T-helper 17 cell (primary cell): ENCODE results near the gene BRAT1. TPM values are rescaled to one million over a fixed set of nuclear protein-coding genes. Genes with fewer than 3 reads are reported as not detected.

Experiments used
- ATAC-seq: fragments of 150-1000 bp; cut with Tn5 transposase; 2 replicates; pipeline ENCODE4 v1.10.0; 2021; ENCODE audit warnings: mild to moderate bottlenecking, moderate library complexity
- DNase-seq, 3 donors: peaks; one replicate each; pipeline versions ENCODE4 v3.0.0 to v3.0.0-alpha.2; 2020 to 2021
- H3K9me3 ChIP-seq: one replicate; pipeline ENCODE4 v1.7.0; 2013; ENCODE audit warnings: low read length, mild to moderate bottlenecking; ENCODE audit not compliant: control insufficient read depth, poor library complexity, severe bottlenecking
- H3K27ac Mint-ChIP-seq: one replicate; pipeline ENCODE4 v1.8.0; 2022; ENCODE audit warnings: mild to moderate bottlenecking, moderate library complexity, mixed read lengths
- H3K27me3 Mint-ChIP-seq: one replicate; pipeline ENCODE4 v1.8.0; 2022; ENCODE audit warnings: mixed read lengths
- H3K36me3 Mint-ChIP-seq: one replicate; pipeline ENCODE4 v1.8.0; 2022; ENCODE audit warnings: low read depth, mixed read lengths
- H3K4me1 Mint-ChIP-seq: one replicate; pipeline ENCODE4 v1.8.0; 2022; ENCODE audit warnings: mild to moderate bottlenecking, mixed read lengths
- H3K4me3 Mint-ChIP-seq: one replicate; pipeline ENCODE4 v1.8.0; 2022; ENCODE audit warnings: mild to moderate bottlenecking, moderate library complexity, mixed read lengths
- total RNA-seq, 4 donors: library from RNA in 2 of 4; stranded (reverse) in 2 of 4; gene quantifications; one replicate each; pipeline ENCODE4 v1.2.3 and lab custom pipeline; 2022 to 2026

Gene BRAT1
- total RNA-seq, 2 donors from 2014 or later: 19.5 to 20.5 TPM

DNA sequence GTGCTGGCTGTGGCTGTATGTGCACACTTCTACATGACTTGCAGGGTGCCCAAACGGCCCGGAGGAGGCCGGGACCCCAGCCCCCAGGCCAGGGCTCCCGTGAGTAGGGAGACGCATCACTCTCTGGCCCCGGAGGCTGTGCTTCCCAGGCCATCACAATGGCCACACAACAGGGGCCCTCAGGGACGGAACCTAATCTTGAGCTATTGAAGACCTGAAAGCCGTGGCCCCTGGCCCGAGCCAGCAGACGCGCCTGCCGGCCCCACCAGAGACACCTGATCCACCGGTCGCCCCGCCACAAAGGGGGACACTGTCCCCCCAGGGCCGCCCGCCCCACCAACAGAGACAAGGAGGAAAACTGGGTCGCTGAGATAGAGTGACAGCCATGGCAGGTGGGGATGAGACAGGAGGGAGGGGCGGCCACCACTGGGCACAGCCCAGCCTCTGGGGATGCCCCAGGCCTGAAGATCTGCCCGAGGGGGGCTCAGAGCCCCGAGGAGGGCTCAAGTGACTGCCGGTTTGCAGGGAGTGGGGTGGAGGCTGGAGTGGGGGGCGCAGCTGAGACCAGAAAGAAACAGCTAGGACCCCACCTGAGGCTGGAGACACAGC lies 45.9 kb downstream of the BRAT1 start:
- no peak for DNase-seq
- no peak for ATAC-seq
- H3K36me3 Mint-ChIP-seq: no peaks in the 10 kb centered on the region
- peaks cover 42% of the 10 kb centered on the region for H3K4me1 Mint-ChIP-seq
- peak overlapping the region; percentile 87 for H3K4me3 Mint-ChIP-seq
- peak overlapping the region; percentile 93 for H3K27ac Mint-ChIP-seq
- H3K9me3 ChIP-seq: no peaks in the 10 kb centered on the region
- no peaks in the 10 kb centered on the region for H3K27me3 Mint-ChIP-seq

DNA sequence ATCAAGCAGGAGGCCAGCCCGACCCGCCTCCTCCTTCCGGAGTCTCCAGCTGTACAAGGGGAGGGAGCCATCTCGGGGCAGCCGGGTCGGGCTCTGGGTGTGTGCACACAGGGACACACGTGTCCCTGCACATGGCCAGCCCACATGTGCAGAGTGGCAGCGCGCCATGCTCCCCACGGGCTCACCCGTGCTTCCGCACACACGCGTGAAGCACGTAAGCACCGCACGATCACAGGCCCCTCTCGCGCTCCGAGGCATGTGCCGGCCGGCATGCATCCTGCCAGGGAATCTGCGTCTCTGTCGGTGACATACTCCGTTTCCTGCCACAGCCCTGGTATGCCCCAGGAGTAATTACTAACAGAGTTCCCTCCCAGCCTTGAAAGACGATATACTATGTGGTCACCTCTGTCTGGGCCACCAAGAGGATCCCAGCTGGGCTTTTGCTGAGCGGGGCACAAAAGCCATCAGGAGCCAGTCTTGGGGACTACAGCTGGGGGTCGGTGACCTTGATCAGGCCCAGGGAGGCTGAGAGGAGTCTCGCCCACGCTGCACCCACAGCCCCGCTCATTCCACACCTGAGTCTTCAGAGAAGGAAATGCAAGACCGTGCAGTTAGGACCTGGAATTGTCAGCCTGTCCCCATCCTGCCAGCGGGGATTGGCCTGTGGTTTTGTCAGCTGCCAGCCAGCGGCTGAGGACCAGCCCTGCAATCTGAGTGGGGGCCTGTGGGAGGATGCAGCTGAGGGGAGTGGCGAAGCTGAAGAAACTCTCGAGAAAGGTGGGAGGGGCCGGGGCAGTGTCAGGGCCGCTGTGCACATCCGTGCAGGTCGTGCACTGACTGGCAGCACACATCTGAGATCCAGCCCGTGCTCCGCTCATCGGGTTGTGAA lies 46.8 kb downstream of the BRAT1 start:
- peaks cover 45% of the 10 kb centered on the region for H3K4me1 Mint-ChIP-seq
- ATAC-seq (peak; percentile 76), DNase-seq (peak; percentile 62 to 80 (median 63))
- H3K4me3 Mint-ChIP-seq: peak overlapping the region; percentile 87
- H3K27ac Mint-ChIP-seq: peak overlapping the region; percentile 93
- H3K9me3 ChIP-seq: no peaks in the 10 kb centered on the region
- H3K36me3 Mint-ChIP-seq: no peaks in the 10 kb centered on the region
- H3K27me3 Mint-ChIP-seq: no peaks in the 10 kb centered on the region

DNA sequence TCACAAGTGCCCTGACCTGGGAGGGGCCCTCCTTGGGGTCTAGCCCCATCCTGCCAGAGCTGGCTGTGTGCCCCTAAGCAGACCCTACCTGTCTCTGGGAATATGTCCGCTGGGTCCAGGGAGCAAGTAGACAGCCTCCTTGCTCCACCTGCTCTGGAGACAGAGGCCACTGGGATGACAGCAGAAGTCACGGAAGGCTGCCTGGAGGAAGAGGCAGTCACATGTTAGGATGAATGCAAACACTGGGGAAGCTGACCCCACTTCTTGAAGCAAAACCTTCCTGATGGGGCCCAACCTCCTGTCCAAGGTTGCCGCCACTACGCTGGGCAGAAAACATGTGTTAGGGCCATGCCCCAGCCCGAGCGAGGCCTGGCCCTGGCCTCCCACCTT lies 47.4 kb downstream of the BRAT1 start:
- Mint-ChIP-seq H3K4me3 (peak overlapping the region; percentile 87), H3K36me3 (no peaks in the 10 kb centered on the region), H3K27me3 (no peaks in the 10 kb centered on the region), H3K4me1 (peaks cover 39% of the 10 kb centered on the region), H3K27ac (peak overlapping the region; percentile 93)
- DNase-seq (no peak), ATAC-seq (no peak)
- H3K9me3 ChIP-seq: no peaks in the 10 kb centered on the region

DNA sequence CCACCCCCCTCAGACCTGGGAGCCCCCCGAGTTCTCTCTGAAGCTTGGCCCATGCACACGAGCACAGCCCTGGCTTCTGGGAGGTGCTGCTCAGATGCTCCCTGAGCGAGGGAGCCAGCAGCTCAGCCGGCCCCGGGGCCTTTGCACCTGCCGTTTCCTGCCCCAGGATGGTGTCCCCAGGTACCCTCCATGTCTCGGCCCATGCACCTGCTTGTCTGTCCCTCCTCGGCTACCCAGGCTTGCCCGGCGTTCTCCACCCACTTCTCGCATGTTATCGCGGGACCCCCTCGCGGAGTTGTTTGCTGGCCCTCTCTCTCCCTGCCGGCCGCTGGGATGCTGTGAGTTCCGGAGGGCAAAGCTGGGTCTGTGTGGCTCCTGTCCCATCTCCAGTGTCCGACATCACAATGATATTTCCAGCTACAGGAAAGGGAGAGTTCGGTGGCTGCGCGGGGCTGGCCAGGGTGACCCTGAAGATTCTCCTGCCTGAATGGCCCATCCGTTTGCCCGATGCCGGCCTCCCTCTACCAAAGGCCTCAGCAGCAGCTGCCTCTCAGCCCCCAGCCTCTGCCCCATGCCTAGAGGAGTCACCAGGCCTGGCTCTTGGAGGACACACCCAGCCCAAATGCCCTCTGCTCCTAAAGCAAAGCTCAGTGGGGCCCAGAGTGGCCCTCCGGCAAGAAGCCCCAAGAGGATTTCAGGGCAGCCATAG lies 48.0 kb downstream of the BRAT1 start:
- peaks cover 33% of the 10 kb centered on the region for H3K4me1 Mint-ChIP-seq

DNA sequence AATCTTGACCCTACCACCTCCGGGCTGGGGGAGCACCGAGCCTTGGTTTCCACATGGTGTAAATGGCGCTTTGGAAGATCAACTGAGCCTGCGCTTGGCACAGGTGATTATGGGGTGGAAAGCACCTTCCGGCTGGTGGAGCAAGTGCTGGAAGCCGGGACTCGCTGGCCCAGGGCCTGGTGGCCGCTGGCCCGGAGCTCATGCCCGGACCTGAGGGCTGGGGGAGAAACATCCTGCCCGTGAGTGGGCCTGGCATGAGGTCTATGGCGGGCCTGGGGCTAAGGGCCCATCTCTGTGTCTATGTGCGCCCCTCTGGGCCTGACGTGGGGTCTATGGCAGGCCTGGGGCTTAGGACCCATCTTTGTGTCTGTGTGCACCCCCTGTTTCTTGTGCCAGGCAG lies 49.9 kb downstream of the BRAT1 start:
- ATAC-seq (no peak), DNase-seq (peak in 1 of 3 donors; percentile 8)
- no peaks in the 10 kb centered on the region for H3K36me3 Mint-ChIP-seq
- no peaks in the 10 kb centered on the region for H3K9me3 ChIP-seq
- peaks cover 4% of the 10 kb centered on the region for H3K27me3 Mint-ChIP-seq
- peaks cover 25% of the 10 kb centered on the region for H3K4me1 Mint-ChIP-seq
- no peak overlapping the region for H3K27ac Mint-ChIP-seq
- H3K4me3 Mint-ChIP-seq: no peak overlapping the region

More for the DNA sequence above, 48.0 kb downstream of the BRAT1 start:
- H3K9me3 ChIP-seq: no peaks in the 10 kb centered on the region
- H3K27me3 Mint-ChIP-seq: no peaks in the 10 kb centered on the region
- no peak overlapping the region for H3K4me3 Mint-ChIP-seq
- peak overlapping the region; percentile 93 for H3K27ac Mint-ChIP-seq
- ATAC-seq (no peak), DNase-seq (peak in 1 of 3 donors; percentile 6)
- no peaks in the 10 kb centered on the region for H3K36me3 Mint-ChIP-seq

DNA sequence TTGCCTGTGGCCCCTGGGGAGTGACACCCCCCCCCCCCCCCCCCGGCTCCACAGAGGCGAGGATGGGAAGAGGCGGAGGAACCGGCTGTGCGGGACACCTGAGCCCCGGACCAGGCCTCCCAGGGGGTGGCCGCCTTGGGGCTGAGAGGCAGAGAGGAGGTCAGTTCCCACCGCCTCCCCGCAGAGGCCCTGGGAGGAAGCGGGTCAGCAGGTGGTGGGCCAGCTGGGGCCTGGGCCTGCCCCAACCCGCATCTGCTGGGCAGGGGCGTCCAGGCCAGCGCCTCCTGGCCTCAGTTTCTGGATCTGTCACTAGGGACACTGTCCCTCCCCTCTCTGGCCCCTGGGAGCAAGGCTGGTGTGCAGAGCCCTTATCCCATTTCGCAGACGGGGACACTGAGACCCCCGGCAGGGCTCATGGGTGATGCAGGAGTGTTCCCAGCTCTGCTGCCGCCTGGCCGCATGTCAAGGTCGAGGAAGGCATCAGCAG lies 50.4 kb downstream of the BRAT1 start:
- ATAC-seq: no peak
- Mint-ChIP-seq H3K4me1 (peaks cover 21% of the 10 kb centered on the region), H3K36me3 (no peaks in the 10 kb centered on the region), H3K27me3 (peaks cover 4% of the 10 kb centered on the region), H3K27ac (no peak overlapping the region), H3K4me3 (no peak overlapping the region)
- no peaks in the 10 kb centered on the region for H3K9me3 ChIP-seq
- DNase-seq: peak in 1 of 3 donors; percentile 8

DNA sequence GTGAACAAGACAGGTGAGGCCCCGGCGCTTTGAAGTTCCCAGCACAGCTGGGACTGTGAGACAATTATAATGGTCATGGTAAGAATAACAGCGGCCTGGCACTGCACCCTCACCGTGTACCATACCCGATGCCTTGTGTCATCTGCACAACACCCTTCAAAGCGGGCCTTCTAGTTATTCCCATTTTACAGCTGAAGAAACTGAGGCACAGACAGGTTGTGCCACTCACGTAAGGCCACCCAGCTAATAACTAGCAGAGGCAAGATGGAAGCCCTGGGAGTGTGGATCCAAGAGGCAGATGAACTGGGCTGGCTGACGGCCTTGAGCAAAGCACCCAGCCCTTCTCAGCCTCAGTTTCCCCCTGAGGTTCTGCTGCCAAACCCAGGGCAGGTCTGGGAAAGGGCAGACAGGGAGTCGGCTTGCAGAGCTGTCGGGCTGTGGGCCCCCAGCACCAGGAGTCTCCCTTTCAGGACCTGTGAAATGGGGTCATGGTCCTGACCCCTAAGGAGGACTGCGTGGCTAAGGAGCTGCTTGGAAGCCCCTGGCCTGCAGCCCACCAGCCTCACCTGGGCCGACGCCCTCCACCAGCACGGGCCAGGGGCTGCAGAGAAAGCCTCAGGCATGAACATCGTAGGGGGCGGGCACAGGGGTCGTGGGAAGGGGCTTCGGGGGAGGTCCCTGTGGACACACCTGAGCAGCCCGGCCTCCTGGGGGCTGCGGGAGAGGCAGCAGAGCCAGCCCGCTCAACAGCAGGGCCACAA lies 51.0 kb downstream of the BRAT1 start:
- no peak overlapping the region for H3K27ac Mint-ChIP-seq
- H3K36me3 Mint-ChIP-seq: no peaks in the 10 kb centered on the region
- no peak overlapping the region for H3K4me3 Mint-ChIP-seq
- peaks cover 18% of the 10 kb centered on the region for H3K4me1 Mint-ChIP-seq
- DNase-seq (no peak), ATAC-seq (no peak)
- H3K27me3 Mint-ChIP-seq: peaks cover 4% of the 10 kb centered on the region
- no peaks in the 10 kb centered on the region for H3K9me3 ChIP-seq

DNA sequence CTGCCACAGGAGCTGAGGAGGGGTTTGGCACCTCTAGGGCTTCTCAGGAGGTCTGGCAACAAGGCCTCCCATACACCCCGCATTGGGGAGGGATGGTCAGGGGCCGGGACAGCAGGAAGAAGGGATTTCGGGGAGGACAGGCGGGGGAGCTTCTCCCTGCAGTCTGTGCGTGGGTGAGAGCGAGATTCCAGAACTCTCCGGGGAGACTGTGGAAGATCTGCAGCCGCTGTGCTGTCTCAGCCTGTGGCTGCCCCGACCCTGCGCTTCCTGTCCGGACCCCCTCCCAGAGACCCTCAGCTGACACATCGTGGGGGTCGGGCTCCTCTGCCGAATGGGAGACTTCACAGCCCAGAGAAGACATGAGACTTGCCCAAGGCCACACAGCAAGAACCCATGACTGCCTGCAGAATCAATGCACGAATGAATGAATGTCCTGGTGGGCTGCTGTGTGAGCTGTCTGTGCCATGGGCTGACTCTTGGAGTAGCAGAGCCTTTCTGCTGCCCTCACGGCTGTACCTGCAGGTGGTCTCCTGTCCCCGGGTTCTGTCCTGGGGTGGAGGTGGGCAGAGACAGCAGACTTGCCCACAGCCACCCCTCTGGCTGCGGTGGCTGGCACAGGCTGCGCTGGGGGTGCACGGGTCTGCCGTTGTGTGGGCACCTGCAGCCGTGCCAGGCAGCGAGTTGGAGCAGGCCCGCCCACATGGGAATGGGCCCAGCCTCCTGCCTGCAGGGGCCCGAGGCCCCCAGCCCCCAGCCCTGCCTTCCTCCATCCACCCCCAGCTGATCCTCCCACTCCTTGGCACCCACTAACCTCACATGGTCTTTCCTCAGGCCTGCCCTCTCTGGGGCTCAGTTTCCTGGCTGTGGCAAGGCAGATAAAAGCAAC lies 52.0 kb downstream of the BRAT1 start:
- Mint-ChIP-seq H3K27ac (no peak overlapping the region), H3K4me3 (no peak overlapping the region), H3K4me1 (peaks cover 8% of the 10 kb centered on the region), H3K27me3 (peaks cover 4% of the 10 kb centered on the region), H3K36me3 (no peaks in the 10 kb centered on the region)
- no peaks in the 10 kb centered on the region for H3K9me3 ChIP-seq
- DNase-seq (no peak), ATAC-seq (no peak)

DNA sequence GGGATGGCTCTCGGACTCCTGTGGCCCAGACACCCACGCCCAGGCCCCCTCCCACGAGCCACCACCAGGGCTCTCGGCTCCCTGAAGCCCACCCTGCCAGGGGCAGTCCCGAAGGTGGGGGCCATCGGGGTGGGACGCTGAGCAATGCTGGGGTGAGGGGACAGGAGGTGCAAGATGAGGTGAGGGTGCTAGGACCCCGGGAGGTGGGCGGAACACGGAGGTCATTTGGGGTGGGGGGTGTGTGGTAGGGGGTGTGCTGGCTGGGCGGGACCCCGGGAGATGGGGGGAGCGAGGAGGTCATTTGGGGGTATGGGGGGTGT lies 52.7 kb downstream of the BRAT1 start:
- no peaks in the 10 kb centered on the region for H3K9me3 ChIP-seq
- ATAC-seq (no peak), DNase-seq (no peak)
- Mint-ChIP-seq H3K4me3 (no peak overlapping the region), H3K27me3 (peaks cover 5% of the 10 kb centered on the region), H3K4me1 (peaks cover 5% of the 10 kb centered on the region), H3K36me3 (no peaks in the 10 kb centered on the region), H3K27ac (no peak overlapping the region)

DNA sequence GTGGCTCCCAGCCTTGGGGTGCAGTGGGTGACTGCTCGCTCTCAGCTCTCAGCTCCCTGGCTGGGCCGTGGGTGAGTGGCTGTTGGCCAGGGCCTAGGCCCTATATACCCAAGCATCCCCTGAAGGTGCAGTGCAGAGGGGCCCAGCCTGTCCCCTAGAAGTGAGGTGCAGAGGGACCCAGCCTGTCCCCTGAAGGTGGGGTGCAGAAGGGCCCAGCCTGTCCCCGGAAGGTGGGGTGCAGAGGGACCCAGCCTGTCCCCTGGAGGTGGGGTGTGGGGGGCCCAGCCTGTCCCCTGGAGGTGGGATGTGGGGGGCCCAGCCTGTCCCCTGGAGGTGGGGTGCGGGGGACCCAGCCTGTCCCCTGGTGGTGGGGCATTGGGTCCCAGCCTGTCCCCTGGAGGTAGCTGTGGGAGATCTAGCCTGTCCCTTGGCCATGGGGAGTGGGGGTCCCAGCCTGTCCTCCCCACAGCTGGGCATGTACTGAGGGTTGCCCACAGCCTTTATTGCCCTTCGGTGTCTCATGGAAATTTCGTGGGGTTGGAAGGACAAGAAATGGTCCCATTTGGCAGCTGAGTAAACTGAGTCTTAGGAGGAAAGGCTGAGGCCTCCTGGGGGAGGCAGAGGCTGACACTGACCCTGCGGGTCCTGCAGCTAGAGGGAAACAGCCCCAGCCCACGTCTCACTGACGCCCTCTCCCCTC lies 53.2 kb downstream of the BRAT1 start:
- DNase-seq: no peak
- H3K9me3 ChIP-seq: no peaks in the 10 kb centered on the region
- Mint-ChIP-seq H3K27ac (no peak overlapping the region), H3K4me3 (no peak overlapping the region), H3K36me3 (no peaks in the 10 kb centered on the region), H3K4me1 (peaks cover 5% of the 10 kb centered on the region), H3K27me3 (peaks cover 10% of the 10 kb centered on the region)
- ATAC-seq: no peak

DNA sequence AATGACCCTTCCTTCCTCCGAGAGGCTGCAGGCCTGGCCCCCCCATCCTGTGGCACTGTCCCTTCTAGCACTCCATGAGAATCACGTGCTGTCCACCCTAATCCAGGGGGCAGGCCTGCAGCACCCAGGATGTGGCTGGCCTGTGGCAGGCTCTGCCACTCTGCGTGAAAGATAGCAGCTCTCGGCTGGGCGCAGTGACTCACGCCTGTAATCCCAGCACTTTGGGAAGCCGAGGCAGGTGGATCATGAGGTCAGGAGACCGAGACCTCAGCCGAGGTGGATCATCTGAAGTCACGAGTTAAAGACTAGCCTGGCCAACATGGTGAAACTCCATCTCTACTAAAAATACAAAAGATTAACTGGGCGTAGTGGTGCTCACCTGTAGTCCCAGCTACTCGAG lies 54.6 kb downstream of the BRAT1 start:
- Mint-ChIP-seq H3K4me3 (peak overlapping the region; percentile 37), H3K4me1 (peaks cover 5% of the 10 kb centered on the region), H3K36me3 (no peaks in the 10 kb centered on the region), H3K27me3 (peaks cover 21% of the 10 kb centered on the region), H3K27ac (peak overlapping the region; percentile 89)
- no peaks in the 10 kb centered on the region for H3K9me3 ChIP-seq
- DNase-seq (no peak), ATAC-seq (no peak)
